IMR-90 (cell line): ENCODE data around the gene ACADM. TPM values are rescaled to one million over a fixed set of nuclear protein-coding genes. Genes with fewer than 3 reads are reported as not detected.

Source experiments
- ATAC-seq: fragments of 200-7000 bp; cut with Tn5 transposase; 2 replicates; pipeline ENCODE4 v1.9.1; 2020; ENCODE audit warnings: low read depth, mild to moderate bottlenecking, moderate library complexity
- BruUV-seq: library from RNA; stranded (reverse); fragments of 400-500 nt; replicated peaks from 2 replicates; lab custom pipeline; 2021; lab: Mats Ljungman, UMichigan
- CTCF ChIA-PET: fragments of 300-600 bp; formaldehyde crosslinking; extraction: SDS; loops from one replicate; lab custom pipeline; 2021; ENCODE audit warnings: antibody characterized with exemption; lab: Yijun Ruan, JAX
- POLR2A ChIA-PET: fragments of 300-600 bp; sonication (Branson Sonifier 250); formaldehyde crosslinking; loops from one replicate; lab custom pipeline; 2022; ENCODE audit warnings: antibody characterized with exemption; ENCODE audit not compliant: unreplicated experiment; lab: Charles Lee
- DNase-seq: peaks from one replicate; pipeline ENCODE4 v3.0.0; 2013
- H2AFZ ChIP-seq: replicated peaks from 2 replicates; pipeline ENCODE3; 2013; ENCODE audit warnings: low read length, mild to moderate bottlenecking; ENCODE audit not compliant: poor library complexity
- H2AK5ac ChIP-seq: 2 replicates; pipeline ENCODE4 v1.6.1; 2013; ENCODE audit warnings: low read depth, low read length, inconsistent platforms
- H2AK9ac ChIP-seq: replicated peaks from 2 replicates; pipeline ENCODE3; 2013; ENCODE audit warnings: mild to moderate bottlenecking, low read depth, low read length, moderate library complexity; ENCODE audit not compliant: poor library complexity
- H2BK120ac ChIP-seq: 2 replicates; pipeline ENCODE4 v1.6.1; 2013; ENCODE audit warnings: low read depth, low read length, inconsistent platforms
- H2BK15ac ChIP-seq: 3 replicates; pipeline ENCODE4 v1.6.1; 2013; ENCODE audit warnings: low read depth, low read length, inconsistent platforms
- H2BK20ac ChIP-seq: 2 replicates; pipeline ENCODE4 v1.6.1; 2013; ENCODE audit warnings: low read depth, mild to moderate bottlenecking, inconsistent platforms, low read length, moderate library complexity
- H2BK5ac ChIP-seq: 2 replicates; pipeline ENCODE4 v1.6.1; 2013; ENCODE audit warnings: mild to moderate bottlenecking, low read depth, low read length, inconsistent platforms; ENCODE audit not compliant: poor library complexity, severe bottlenecking
- H3K14ac ChIP-seq: replicated peaks from 2 replicates; pipeline ENCODE4 v1.6.1; 2013; ENCODE audit warnings: low read depth, low read length, inconsistent platforms
- H3K18ac ChIP-seq: 2 replicates; pipeline ENCODE4 v1.6.1; 2013; ENCODE audit warnings: low read depth, low read length, control low read depth
- H3K23ac ChIP-seq: 2 replicates; pipeline ENCODE4 v1.6.1; 2013; ENCODE audit warnings: low read depth, low read length, inconsistent platforms
- H3K27ac ChIP-seq: 2 replicates; pipeline ENCODE4 v1.5.1; 2013; ENCODE audit warnings: mild to moderate bottlenecking, control low read depth, low read length; ENCODE audit not compliant: insufficient read depth
- H3K27me3 ChIP-seq: 2 replicates; pipeline ENCODE4 v1.6.1; 2013; ENCODE audit warnings: low read length; ENCODE audit not compliant: control insufficient read depth, insufficient read depth
- H3K36me3 ChIP-seq: 2 replicates; pipeline ENCODE4 v1.6.1; 2013; ENCODE audit warnings: low read length, mixed read lengths; ENCODE audit not compliant: control insufficient read depth, insufficient read depth
- H3K4ac ChIP-seq: 2 replicates; pipeline ENCODE4 v1.6.1; 2013; ENCODE audit warnings: low read depth, low read length, inconsistent platforms
- H3K4me1 ChIP-seq: 2 replicates; pipeline ENCODE4 v1.6.1; 2013; ENCODE audit warnings: low read length, mixed read lengths; ENCODE audit not compliant: control insufficient read depth, insufficient read depth
- H3K4me2 ChIP-seq: 2 replicates; pipeline ENCODE4 v1.6.1; 2013; ENCODE audit warnings: low read depth, mild to moderate bottlenecking, control low read depth, low read length, moderate library complexity
- H3K4me3 ChIP-seq: 2 replicates; pipeline ENCODE4 v1.5.1; 2013; ENCODE audit warnings: low read depth, mild to moderate bottlenecking, control low read depth, low read length, moderate library complexity; ENCODE audit not compliant: insufficient read depth
- H3K56ac ChIP-seq: 2 replicates; pipeline ENCODE4 v1.6.1; 2013; ENCODE audit warnings: low read length, inconsistent platforms; ENCODE audit not compliant: insufficient read depth; ENCODE audit errors: extremely low read depth
- H3K79me1 ChIP-seq, 2 experiments: 2 replicates each; pipeline ENCODE4 v1.6.1; 2013; ENCODE audit warnings: low read length in 2 of 2, inconsistent platforms in 1 of 2, low read depth in 1 of 2
- H3K9ac ChIP-seq: 2 replicates; pipeline ENCODE4 v1.6.1; 2013; ENCODE audit warnings: low read depth, low read length, control low read depth
- H3K9me1 ChIP-seq: 2 replicates; pipeline ENCODE4 v1.6.1; 2013; ENCODE audit warnings: low read length, inconsistent platforms; ENCODE audit not compliant: insufficient read depth
- H3K9me3 ChIP-seq: 2 replicates; pipeline ENCODE4 v1.6.1; 2013; ENCODE audit warnings: low read length; ENCODE audit not compliant: control insufficient read depth, insufficient read depth
- H4K20me1 ChIP-seq: 2 replicates; pipeline ENCODE4 v1.6.1; 2013; ENCODE audit warnings: low read length, inconsistent platforms; ENCODE audit not compliant: insufficient read depth
- H4K5ac ChIP-seq: 2 replicates; pipeline ENCODE4 v1.6.1; 2013; ENCODE audit warnings: mild to moderate bottlenecking, low read depth, low read length, control low read depth
- H4K8ac ChIP-seq, 2 experiments: 2 replicates each; pipeline ENCODE4 v1.6.1; 2013; ENCODE audit warnings: low read depth in 2 of 2, low read length in 2 of 2, control low read depth in 1 of 2, inconsistent platforms in 1 of 2
- H4K91ac ChIP-seq: 2 replicates; pipeline ENCODE4 v1.6.1; 2013; ENCODE audit warnings: low read depth, low read length, inconsistent platforms; ENCODE audit not compliant: insufficient read depth
- BHLHE40 ChIP-seq: fragments of 150-350 bp; IDR thresholded peaks from 2 replicates; pipeline ENCODE4 v1.6.1; 2016; ENCODE audit warnings: mild to moderate bottlenecking, low read depth, low read length
- CEBPB ChIP-seq: IDR thresholded peaks from 2 replicates; pipeline ENCODE4 v1.6.1; 2012; ENCODE audit warnings: low read depth, low read length, improper control_type of control experiment
- CHD1 ChIP-seq: IDR thresholded peaks from 2 replicates; pipeline ENCODE4 v1.6.1; 2012; ENCODE audit warnings: low read depth, low read length, improper control_type of control experiment
- CTCF ChIP-seq: conservative IDR thresholded peaks from 2 replicates; pipeline ENCODE4 v1.5.1; 2012; ENCODE audit warnings: mild to moderate bottlenecking, low read depth, low read length, improper control_type of control experiment
- ELK1 ChIP-seq: fragments of 150-350 bp; IDR thresholded peaks from 2 replicates; pipeline ENCODE4 v1.6.1; 2016; ENCODE audit warnings: low read depth, mild to moderate bottlenecking, low read length, moderate library complexity, borderline replicate concordance
- FOS ChIP-seq: fragments of 150-350 bp; IDR thresholded peaks from 2 replicates; pipeline ENCODE4 v1.6.1; 2016; ENCODE audit warnings: low read depth, low read length
- MAFK ChIP-seq: IDR thresholded peaks from 2 replicates; pipeline ENCODE4 v1.6.1; 2012; ENCODE audit warnings: low read depth, low read length, improper control_type of control experiment
- MAZ ChIP-seq: IDR thresholded peaks from 2 replicates; pipeline ENCODE4 v1.6.1; 2012; ENCODE audit warnings: low read depth, mild to moderate bottlenecking, low read length, improper control_type of control experiment, moderate library complexity, borderline replicate concordance
- MXI1 ChIP-seq: IDR thresholded peaks from 2 replicates; pipeline ENCODE4 v1.6.1; 2012; ENCODE audit warnings: low read depth, mild to moderate bottlenecking, low read length, moderate library complexity, borderline replicate concordance
- NFE2L2 ChIP-seq: fragments of 150-350 bp; IDR thresholded peaks from 2 replicates; pipeline ENCODE4 v1.6.1; 2016; ENCODE audit warnings: low read depth, mild to moderate bottlenecking, low read length
- POLR2A ChIP-seq: IDR thresholded peaks from 2 replicates; pipeline ENCODE4 v1.6.1; 2012; ENCODE audit warnings: mild to moderate bottlenecking, low read depth, low read length
- RAD21 ChIP-seq: IDR thresholded peaks from 2 replicates; pipeline ENCODE4 v1.6.1; 2012; ENCODE audit warnings: low read length, improper control_type of control experiment
- RCOR1 ChIP-seq: IDR thresholded peaks from 2 replicates; pipeline ENCODE4 v1.6.1; 2012; ENCODE audit warnings: mild to moderate bottlenecking, low read length, improper control_type of control experiment; ENCODE audit not compliant: insufficient replicate concordance
- RFX5 ChIP-seq: IDR thresholded peaks from 2 replicates; pipeline ENCODE4 v1.8.0; 2012; ENCODE audit warnings: low read depth, mild to moderate bottlenecking, low read length, moderate library complexity
- SMC3 ChIP-seq: fragments of 150-350 bp; IDR thresholded peaks from 2 replicates; pipeline ENCODE4 v1.6.1; 2016; ENCODE audit warnings: low read depth, mild to moderate bottlenecking, antibody characterized with exemption, low read length, moderate library complexity
- USF2 ChIP-seq: fragments of 150-350 bp; IDR thresholded peaks from 2 replicates; pipeline ENCODE4 v1.6.1; 2017; ENCODE audit warnings: mild to moderate bottlenecking, antibody characterized with exemption, low read length, low read depth
- WGBS, 2 experiments: methylation state at CpG; one replicate each; pipeline versions ENCODE4 v1.1.5 to v1.1.7; 2013; ENCODE audit warnings: missing lambda C conversion rate in 2 of 2; ENCODE audit not compliant: insufficient read length in 1 of 2; ENCODE audit errors: extremely low coverage in 2 of 2; 5-methylcytosine and 5-hydroxymethylcytosine counted together
- dilution Hi-C: fragments of 300-500 bp; cut with HindIII; formaldehyde crosslinking; loops from one replicate; pipeline ENCODE4 v1.14.3; 2018; ENCODE audit warnings: low sequenced_read_pairs; ENCODE audit not compliant: unreplicated experiment
- in situ Hi-C: fragments of 300-500 bp; cut with MboI; formaldehyde crosslinking; loops from 3 replicates; pipeline ENCODE4 v1.14.3; 2019; ENCODE audit warnings: low sequenced_read_pairs, inconsistent platforms, mixed read lengths
- intact Hi-C: fragments of 100-400 bp; cut with micrococcal nuclease; formaldehyde crosslinking; loops from 2 replicates; pipeline ENCODE4 v1.10.0; 2022
- polyA plus RNA-seq, 3 experiments: library from polyadenylated mRNA; depleted of rRNA; stranded (reverse); fragments of >200 nt; gene quantifications; 2 replicates each; pipeline ENCODE4 v1.2.3, GENCODE V29; 2012; ENCODE audit warnings: low replicate concordance in 1 of 3
- total RNA-seq: library from RNA; depleted of rRNA; stranded (reverse); fragments of >200 nt; gene quantifications from 2 replicates; pipeline ENCODE4 v1.2.3, GENCODE V29; 2012

ACADM gene
- total and polyA plus RNA-seq, 2 of the 4 experiments (the other 2 are of a cell fraction), result 8.6 to 18.5 TPM

GRCh38 chr1:75725266-75725665, 757 bp downstream of the ACADM start:
- Histone ChIP-seq H3K4me3 (peak overlapping the region; percentile 96), H2BK120ac (no peak overlapping the region), H3K36me3 (no peaks in the 10 kb centered on the region), H2BK20ac (no peak overlapping the region), H4K20me1 (no peaks in the 10 kb centered on the region; the same call in 1 of the 2 replicates), H3K9me1 (0 out of 2 replicates have a peak, but pooled peaks cover 4% of the 10 kb centered on the region), H4K91ac (no peak overlapping the region), H3K4me2 (peak overlapping the region; percentile 87), H3K79me1 (peaks cover 4 to 34% of the 10 kb centered on the region in 2 experiments; a peak in 3 of 4 replicates), H2AFZ (no peak overlapping the region), H3K23ac (no peak overlapping the region), H2AK5ac (no peak overlapping the region), H3K9me3 (no peaks in the 10 kb centered on the region), H2AK9ac (no peak overlapping the region), H4K5ac (no peak overlapping the region), H3K18ac (no peak overlapping the region), H2BK5ac (peak overlapping the region; percentile 98), H3K4me1 (peaks cover 2% of the 10 kb centered on the region; the same call in 1 of the 2 replicates), H3K14ac (no peak overlapping the region), H3K27ac (no peak overlapping the region), H2BK15ac (no peak overlapping the region), H4K8ac (no peak overlapping the region; a peak in 1 of 4 replicates), H3K9ac (peak overlapping the region; percentile 38; the same call in 1 of the 2 replicates), H3K4ac (no peak overlapping the region), H3K27me3 (no peaks in the 10 kb centered on the region), H3K56ac (0 out of 2 replicates have a peak overlapping the region, but pooled peaks have one; percentile 20)
- BruUV-seq, result no TSS peak
- DNase-seq (peak; percentile 2), ATAC-seq (no peak)
- in situ Hi-C loops, result loop anchor here (10.0 kb wide), 1 partner anchor 60 kb away; the partner anchor contains the start of gene RABGGTB
- dilution Hi-C loops, result no loop called here
- intact Hi-C loops, result no loop called here
- TF ChIP-seq NFE2L2 (no peak), CTCF (no peak), RAD21 (no peak), BHLHE40 (no peak), MAFK (no peak), CEBPB (no peak), SMC3 (no peak), ELK1 (no peak), CHD1 (no peak), MAZ (no peak), MXI1 (no peak), RCOR1 (no peak), POLR2A (no peak), RFX5 (no peak), USF2 (no peak), FOS (no peak)
- POLR2A ChIA-PET, result no interaction called here
- CTCF ChIA-PET, result no interaction called here
- WGBS, 2 experiments, result no CpG with 5 or more reads among the region's 1 CpG
